ENCODE measurements around the gene FBXO10.
"Not testable (repeated sequence)": the region's sequence is repeated elsewhere in the genome, so short reads cannot be mapped to it uniquely, and the experiment has no call there.

The FBXO10 gene, protein sequence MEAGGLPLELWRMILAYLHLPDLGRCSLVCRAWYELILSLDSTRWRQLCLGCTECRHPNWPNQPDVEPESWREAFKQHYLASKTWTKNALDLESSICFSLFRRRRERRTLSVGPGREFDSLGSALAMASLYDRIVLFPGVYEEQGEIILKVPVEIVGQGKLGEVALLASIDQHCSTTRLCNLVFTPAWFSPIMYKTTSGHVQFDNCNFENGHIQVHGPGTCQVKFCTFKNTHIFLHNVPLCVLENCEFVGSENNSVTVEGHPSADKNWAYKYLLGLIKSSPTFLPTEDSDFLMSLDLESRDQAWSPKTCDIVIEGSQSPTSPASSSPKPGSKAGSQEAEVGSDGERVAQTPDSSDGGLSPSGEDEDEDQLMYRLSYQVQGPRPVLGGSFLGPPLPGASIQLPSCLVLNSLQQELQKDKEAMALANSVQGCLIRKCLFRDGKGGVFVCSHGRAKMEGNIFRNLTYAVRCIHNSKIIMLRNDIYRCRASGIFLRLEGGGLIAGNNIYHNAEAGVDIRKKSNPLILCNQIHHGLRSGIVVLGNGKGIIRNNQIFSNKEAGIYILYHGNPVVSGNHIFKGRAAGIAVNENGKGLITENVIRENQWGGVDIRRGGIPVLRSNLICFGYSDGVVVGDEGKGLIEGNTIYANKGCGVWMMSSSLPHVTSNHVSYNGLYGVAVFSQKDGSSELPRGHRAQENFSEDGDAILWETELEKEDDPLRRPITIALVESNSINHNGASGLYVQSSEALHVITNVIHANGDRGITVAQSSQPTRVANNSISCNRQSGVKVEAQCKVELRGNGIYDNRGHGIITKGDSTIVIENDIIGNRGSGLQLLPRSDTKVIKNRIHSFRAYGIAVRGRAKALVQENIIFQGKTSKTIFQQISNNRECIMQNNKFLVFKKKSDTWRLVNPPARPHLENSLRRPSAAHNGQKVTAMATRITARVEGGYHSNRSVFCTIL

DNA sequence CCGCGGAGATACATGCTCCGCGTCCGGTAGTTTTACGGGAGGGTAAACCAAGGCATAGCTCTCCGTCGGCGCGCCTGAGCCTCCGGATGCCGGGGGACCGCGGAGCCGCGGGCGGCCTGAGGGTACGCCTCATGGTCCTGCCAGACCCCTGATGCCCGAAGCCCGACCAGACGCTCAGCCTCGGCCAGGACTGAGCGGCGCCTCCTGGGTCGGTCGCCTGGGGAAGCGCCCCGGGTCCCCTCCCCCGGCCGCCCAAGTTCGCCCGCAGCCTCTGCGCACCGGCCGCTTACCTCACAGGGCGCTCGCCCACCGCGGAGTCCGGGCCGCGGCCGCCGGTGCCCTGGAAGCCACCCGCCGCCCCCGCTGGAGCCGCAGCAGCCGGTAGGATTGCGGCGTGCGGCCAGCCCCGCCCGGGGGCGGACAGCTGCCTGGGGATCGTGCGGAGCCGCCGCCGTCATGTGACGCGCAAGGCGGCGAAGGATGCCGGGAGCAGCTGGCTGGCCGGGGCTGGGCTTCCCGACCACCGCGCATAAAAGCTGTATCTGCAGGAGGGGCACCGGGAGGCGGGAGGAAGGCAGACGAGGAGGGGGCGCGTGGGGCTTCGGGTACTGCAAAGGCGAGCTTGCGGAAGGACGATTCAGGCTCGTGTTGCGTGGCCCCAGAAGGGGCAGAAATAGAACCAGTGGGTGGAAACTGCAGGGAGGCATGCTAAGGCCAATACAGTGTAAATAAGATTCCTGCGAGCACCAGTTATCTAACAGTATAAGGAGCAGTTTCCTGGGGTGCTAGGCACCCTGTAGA is at the start of gene FBXO10:
FBXO10 (minus strand) TSS at position 460 of the 801 bp plus-strand sequence. CDS start 34,612 bp downstream, outside the sequence.
- peak; percentile 46 for DNase-seq

DNA sequence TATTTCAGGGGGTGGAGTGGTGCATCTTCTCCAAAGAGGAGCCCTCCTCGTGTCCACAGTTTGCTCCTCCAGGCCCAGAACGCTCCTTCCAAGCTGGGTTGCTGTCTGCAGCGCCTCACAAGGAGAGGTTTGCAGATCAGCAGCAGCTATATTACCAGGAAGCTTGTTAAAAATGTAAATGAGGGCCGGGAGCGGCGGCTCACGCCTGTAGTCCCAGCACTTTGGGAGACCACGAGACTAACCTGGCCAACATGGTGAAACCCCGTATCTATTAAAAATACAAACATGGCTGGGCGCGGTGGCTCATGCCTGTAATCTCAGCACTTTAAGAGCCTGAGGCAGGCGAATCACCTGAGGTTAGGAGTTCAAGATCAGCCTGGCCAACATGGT is 49.6 kb upstream of the FBXO10 start:
- no peak for DNase-seq

DNA sequence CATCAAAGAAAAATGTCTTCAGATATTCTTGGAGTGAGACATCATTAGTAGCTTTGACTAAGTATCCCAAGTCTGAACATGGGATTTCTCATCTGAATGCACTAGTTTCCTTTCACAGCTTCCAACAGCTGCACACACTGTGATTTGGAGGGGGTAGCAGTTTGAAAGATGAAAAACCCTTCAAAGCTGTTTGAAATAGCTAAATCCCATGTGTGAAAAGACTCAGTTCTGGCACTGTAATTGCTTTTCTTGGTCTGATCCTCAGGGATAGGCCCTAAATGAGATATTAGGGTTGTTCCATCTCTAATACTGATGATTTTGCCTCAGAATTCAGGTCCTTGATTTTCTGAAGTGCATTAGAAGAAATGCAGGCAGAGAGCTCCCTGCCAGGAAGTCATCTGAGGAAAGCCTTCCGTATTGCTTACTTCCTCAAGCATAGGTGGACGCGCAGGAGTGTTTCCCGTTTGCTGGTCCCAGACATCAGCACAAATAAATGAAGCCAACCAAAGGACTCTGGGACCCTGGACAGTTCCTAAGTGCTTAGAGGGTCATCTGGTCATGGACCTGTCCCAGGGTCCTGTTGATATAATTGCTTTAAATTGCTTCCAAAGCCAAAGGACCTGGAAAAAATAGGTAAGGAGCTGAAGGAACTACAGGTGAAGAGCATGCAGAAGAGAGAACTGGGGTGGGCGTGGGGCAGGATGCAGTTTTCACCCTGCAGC is 49.0 kb upstream of the FBXO10 start:
- DNase-seq: no peak

DNA sequence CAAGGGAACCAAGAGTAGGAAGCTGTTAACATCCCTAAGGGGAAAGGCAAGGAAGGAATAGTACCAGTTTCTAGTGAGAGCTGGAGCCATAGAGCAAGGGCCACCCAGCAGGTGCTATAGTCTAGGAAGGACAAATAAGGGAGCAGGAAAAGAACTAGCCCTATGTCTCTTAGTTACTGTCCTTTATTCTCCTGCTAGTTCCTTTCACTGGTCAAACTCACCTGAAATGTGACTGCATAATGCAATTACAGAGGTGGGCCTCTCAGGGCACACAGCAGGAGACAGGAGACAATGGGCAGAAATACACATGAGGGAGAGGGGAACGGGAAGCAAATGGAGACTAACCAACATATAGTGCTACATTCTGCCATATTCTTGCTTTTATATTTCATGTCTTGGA is 47.9 kb upstream of the FBXO10 start:
- DNase-seq: no peak

DNA sequence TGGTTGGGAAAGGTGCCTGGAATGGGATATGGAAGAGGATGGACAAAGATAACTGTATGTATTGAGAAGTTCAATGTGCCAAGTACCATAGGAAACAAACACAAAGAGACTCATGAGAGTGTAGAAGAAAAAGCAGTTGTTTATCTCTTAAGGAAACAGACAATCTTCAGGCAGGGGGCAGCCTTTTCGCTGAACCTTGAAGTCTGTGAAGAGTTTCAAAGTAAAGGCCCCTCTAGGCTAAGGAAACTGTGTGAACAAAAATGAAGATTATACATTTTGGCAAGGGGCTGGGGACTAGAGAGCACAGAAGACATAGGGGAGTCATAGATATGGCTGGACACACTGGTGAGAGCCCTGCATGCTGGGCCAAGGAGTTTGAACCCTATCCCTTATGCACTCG is 47.1 kb upstream of the FBXO10 start:
- DNase-seq: no peak

DNA sequence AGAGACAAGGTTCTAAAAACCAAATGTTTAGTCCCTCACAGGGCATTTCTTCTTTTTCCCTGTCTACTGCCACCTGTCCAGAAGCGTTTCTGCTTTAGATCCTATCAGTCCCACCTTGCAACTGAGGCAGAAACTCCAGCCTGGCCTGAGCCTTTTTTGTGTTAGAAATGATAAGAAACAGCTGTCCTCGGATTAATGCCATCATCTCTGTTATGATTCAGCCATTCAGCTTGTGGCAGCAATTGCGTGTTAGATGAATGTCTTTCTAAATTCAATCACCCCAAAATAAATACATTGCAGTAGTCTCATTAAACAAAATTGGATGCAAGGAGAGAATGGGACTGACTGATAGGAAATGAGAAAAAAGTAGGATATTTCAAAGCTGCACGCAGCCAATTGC is 46.3 kb upstream of the FBXO10 start:
- DNase-seq: no peak

DNA sequence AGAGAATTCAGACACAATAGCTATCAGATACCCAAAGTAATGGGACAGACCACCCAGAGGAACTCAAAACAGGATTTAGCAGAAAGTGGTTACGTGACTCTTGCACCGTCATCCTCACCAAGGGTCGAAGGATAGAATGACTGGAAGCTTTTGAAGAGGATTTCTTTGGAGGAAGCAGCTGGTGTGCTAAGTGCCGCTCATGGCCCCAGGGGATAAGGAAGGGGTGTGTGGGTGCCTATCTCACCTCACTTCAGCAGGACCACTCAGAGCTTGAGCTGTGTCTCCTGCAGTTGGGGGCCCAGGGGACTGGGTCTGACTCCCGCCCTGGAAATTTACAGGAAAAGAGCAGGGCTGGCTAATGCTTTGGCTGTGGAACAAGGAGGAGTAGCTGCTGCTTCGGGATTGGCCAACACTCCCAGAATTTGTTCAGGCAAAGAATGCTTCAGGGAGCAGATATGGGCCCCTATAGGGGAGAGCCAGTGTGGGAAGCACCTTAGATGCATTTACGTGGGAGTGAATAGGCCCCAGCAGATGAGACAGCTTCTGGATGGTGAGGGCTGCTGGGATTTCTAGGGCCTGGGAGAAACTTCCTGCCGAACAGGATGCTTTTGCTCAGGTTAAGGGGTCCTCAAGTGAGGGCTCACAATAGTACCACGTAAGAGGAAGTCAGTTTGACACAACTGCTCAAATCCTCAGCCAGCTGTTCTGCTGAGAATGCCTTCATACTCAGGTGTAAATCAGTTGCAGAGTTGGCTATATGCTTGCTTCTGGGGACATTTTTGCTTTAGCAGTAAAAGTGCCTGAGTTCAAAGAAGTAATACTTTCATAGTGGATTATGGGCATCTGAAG is 45.3 kb upstream of the FBXO10 start:
- DNase-seq: no peak

DNA sequence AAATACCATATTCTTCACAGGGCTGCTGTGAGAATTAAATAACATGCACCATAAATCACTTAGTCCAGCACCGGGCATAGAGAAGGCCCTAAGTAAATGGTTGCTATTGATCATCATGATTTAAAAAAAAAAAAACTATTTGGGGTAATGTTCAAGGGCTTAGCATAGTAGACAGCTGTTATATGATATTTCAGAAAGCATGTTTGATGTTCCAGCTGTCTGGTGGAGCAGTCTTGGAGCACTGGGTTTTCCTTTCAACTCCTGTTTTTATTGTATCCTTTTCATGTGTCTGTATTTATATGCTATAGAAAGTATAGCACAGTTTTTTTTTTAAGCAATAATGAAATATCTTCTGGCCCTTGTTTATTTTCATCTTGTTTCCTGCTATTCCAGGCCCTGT is 44.2 kb upstream of the FBXO10 start:
- DNase-seq: no peak

DNA sequence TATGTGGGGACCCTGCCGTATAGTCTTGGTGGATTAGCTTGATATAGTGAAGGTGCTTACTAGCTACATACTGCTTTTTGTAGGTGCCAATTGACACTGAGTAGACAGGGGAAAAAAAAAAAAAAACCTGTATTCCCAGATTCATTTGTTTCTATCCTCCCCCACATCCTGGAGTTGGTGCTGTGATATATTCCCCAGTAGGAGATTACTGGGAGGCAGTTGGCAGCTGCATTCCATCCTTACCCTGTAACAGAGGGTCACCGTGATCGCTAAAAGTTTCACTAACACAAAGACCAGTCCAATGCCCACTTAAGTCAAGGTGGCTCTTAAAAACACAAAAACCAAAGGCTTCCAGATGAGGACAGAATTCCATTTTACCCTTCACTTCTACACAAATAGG is 43.6 kb upstream of the FBXO10 start:
- DNase-seq: no peak

DNA sequence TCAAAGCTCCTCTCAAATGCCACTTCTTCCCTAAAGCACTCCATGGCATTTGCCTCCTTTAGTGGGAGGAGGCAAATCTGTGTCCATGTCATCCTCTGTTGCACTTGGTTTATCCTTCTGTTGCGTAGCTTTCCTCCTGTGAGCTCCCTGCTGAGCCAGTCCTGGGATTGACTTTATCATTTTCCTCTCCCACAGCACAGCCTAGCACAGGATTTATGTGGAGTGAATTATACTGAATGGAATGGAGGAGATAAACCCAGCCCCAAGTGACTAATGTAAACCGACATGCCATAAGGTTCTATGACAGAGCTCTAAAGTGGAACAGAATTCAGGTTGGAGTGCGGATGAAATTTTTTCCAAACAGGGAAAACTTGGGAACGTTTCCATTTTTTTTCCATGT is 42.6 kb upstream of the FBXO10 start:
- DNase-seq: no peak

DNA sequence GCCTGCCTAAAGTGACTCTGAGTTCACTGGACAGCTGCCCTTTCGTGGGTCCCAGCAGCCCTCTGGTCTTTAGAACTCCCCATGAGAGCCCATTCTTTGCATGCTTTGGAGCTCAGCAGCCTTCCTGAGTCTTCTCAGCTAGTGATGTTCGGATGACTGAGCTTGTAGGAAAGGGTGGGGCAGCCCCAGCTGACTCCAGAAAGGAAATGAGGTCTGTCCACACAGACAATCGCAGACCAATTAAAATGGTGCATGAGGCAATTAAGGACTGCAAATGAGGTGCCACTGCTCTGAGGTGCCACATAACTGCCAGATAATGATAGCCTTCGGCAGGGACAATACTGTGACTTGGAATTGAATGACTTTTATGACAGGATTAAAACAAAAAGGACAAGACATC is 41.7 kb upstream of the FBXO10 start:
- DNase-seq: no peak

DNA sequence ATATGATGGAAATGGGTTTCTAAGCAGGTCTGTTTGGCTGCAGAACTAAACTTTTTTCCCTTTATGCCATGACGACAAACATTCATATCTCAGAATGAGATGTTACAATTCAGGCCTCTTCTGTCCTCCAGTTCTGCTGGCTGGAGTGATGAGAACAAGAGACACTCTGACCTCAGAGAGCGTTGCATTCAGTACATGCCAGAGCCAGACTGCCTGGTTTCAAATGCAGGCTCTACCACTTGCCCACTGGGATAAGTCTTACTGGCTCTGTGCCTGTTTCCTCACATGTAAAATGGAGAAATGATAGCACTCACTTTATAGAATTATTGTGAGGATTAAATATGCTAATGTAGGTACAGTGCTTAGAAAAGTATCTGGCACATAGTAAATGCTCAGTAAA is 41.0 kb upstream of the FBXO10 start:
- DNase-seq: no peak

DNA sequence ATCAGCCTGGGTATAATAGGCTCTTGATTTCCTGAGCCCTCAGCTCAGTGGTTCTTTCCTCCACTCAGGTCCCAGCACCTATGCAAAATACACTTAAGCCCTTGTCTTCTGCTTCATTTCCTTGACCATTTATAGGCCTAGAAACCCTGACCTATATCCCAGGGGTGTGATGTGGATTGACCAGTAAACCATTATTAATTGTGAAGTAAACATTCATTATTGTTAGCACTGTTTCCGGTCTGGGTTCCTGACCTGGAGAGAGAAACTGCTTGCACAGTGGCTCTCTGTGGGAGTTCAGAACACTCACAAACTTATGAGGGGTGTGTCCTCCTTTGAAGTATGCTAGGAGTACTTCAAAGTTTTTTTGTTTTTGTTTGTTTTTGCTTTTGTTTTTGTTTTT is 35.8 kb upstream of the FBXO10 start:
- DNase-seq: no peak

DNA sequence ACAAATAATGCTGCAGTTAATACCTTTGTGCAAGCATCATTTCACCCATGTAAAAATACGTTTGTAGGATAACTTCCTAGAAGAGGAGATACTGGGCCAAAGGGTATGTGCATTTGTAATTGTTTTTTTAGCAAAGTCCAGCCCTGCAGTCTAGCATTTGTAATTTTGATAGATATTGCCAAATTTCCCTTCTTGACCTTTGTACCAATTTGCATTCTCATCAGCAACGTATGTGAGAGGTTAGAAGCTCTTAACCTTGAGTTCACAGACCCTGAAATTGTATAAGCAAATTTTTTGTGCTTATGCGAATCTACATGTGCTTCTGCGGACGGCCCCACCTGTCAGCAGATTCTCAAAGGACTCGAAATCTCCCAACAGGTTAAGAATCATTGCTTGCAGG is 34.8 kb upstream of the FBXO10 start:
- no peak for DNase-seq

DNA sequence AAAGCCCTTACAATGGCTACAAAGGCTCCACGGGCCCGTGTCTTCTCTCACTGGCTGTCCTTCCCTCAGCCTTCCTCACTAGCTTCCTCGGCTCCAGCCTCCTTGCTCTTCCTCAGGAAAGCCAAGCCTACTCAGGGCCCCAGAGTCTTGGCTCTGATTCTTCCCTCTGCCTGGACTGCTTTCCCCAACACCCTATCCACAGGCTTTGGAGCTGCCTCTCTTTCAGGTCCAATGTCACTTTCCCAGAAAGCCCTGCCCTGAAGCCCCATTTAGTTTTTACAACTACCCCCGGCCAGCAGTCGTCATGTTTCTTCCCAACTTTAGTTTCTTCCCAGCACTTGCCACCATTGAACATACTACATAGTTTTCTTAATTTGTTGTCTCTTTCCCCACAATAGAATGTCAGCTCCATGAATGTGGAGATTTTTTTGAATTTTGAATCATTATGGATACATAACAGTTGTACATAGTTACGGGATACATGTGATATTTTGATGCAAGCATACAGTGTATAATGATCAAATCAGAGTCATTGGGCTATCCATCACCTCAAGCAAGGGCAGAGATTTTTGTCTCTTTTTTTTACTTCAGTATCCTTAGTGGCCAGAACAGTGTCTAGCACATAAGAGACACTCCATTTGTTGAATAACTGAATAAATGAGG is 33.7 kb upstream of the FBXO10 start:
- no peak for DNase-seq

DNA sequence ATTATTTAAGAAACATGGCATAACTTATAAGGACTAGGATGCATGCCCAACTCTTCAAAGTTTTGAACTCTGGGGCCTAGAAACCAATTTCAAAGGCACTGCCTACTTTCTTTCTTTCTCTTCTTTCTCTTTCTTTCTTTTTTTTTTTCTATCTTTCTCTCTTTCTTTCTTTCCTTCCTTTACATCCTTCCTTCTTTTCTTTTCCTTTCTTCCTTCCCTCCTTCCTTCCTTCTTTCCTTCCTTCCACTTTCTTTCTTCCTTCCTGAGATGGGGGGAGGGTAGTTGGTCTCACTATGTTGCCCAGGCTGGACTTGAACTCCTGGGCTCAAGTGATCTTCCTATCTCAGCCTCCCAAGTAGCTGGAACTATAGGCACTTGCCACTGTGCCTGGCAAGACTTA is 32.1 kb upstream of the FBXO10 start:
- no peak for DNase-seq

DNA sequence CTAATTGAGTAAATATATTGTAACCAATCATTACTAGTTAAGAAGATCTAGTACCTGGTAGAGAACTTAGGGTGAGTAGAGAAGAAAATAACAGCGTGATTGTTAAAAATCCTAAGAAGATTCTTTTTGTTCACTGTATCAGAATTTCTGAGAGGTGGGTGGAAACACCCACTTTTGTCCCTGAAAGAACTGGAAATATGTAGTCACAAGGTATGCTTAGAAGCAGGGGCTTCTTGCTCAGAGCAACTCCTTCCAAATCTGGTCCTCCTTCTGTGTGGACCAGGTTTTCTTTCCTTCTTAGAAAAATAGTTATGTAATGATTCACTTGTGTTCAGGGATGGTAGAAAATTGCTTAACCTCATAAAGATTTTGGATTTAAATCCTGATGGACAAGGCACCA is 28.1 kb upstream of the FBXO10 start:
- no peak for DNase-seq

DNA sequence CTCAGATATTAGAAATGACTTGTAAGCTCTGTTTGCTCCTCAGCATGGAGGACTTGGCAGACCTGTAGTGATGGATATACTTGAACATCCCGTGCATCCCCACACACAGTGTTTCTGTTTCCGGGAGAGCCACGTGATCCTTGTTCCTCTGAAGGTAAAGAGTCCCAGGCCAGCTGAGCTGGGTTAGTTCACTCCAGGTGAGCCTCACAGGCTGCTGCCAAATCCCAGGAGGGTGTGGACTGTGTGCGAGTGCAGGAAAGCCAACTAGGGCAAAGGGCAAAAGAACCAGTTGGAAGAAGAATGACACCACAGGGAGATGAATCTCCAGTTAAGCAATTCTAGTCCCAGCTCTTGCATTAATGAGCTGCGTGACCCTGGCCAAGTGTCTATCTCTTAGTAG is 26.6 kb upstream of the FBXO10 start:
- DNase-seq: no peak

DNA sequence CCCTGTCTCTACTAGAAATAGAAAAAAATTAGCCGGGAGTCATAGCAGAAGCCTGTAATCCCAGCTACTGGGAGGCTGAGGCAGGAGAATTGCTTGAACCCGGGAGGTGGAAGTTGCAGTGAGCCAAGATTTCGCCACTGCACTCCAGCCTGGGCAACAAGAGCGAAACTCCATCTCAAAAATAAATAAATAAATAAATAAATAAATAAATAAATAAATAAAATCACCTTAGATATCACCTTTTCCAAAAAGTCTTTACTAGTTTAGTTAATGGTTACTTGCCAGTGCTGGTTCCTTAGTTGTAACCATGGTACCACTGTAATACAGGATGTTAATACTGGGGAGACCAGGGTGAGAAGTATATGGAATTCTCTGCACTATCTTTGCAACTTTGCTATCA is 25.9 kb upstream of the FBXO10 start:
- not testable (repeated sequence) for DNase-seq

DNA sequence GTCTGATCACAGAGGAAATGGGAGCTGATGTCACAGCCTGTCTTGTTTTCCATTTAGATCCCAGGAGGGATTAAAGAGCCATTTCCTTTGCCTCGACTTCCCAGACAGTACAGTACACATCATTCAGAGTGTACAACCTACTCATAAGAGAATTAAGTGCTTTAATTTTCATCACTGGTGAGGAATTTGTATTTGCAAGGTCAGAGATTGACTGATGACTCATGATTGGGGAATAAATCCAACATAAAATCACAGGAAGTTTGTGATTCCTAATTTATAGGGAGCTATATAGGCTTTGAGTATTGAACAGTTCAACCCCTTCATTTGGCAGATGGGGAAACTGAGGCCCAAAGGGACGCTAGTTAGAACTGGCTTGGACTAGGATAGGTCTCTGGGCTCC is 20.3 kb upstream of the FBXO10 start:
- DNase-seq: no peak

DNA sequence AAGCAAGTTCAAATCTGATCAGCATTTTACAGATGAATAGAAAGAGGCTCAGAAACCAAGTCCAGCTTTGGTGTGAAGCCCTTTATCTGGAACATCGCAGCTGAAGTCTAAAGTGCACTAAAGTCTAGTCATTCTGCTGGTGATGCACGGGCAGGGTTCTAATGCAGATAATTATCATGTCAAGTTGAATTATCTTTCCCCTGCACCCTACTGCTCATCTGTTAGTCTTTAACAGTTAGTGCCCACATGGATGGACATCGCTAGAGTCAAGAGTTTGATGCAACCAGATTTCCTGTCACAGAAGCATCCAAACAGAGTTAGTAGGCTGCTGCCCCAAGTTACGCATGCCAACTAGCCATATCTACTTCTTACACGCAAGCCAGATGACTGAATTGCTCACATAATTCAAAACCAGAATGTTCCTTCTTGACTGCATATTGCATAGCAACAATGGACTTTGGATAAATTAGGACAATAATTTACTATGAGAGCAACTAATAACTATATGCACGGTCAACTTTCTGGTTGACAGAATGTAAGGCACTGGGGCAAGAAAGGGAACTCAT is 17.8 kb upstream of the FBXO10 start:
- DNase-seq: no peak

All from MV-4-11 (cell line).